Measurements from ENCODE around the gene SUGCT. TPM values are rescaled to one million over a fixed set of nuclear protein-coding genes. Genes with fewer than 3 reads are reported as not detected.

The SUGCT gene
- total and polyA plus RNA-seq, 2 of the 8 experiments (the other 6 are each of a cell fraction or from before 2014, with no cell fraction given): 2.8 to 5.4 TPM

DNA sequence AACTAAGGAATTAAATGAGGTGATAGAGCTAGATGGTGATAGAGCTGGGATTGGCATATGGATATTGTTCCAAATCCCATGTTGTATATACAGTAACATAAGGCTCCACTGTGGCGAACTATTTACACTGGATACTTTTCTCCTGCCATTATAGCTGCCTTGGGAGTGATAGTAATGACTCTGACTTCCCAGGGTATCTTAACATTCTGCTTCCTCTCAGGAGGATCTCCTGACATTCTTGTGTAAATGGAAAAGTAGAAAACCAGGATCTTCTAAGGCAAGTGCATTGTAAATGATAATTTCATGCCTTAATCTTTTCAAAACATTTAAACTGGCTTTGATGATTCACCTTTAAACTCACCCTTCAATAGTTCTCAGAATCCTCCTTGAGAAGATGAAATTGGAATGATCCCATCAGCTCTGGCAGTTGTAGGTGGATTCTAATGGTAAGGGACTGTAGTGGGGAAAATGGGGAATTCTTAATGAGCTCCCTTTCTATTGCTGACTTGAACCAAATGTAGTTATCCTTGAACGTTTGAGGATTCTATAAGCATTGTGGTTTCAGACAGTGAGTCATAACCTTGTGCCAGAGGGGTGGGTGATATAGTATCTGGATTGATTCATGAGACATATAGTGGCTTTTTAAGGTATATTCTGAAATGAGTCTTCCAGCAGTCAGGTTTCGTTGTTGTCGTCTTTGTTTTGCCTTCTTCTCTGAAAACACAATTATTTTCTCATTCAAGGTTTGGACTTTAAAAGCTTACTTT, 450.0 kb downstream of the SUGCT start (continued):
- no peak for TF ChIP-seq BRCA1 (IDR thresholded peaks at IDR 0.05; ENCODE audit: low read depth, low read length)
- TF ChIP-seq HDAC2 (IDR thresholded peaks at IDR 0.05; ENCODE audit: borderline replicate concordance in 1 of 2, low read depth in 2 of 2, low read length in 2 of 2): no peak
- TF ChIP-seq ZNF274 (IDR thresholded peaks at IDR 0.05; ENCODE audit: borderline replicate concordance, extremely low read depth, low read length): no peak
